GM23248 (cell line): ENCODE data around the gene HYI. TPM values are rescaled to one million over a fixed set of nuclear protein-coding genes. Genes with fewer than 3 reads are reported as not detected.

ENCODE experiments used
- DNase-seq: peaks from one replicate; pipeline ENCODE4 v3.0.0-alpha.2; 2015
- H2AFZ ChIP-seq: fragments of 200-600 bp; sonication (generic); 2 replicates; pipeline ENCODE4 v1.6.1; 2016; ENCODE audit warnings: antibody characterized with exemption
- H3F3A ChIP-seq: fragments of 200-600 bp; sonication (generic); 2 replicates; pipeline ENCODE4 v1.6.1; 2016; ENCODE audit warnings: mild to moderate bottlenecking, antibody characterized with exemption, mixed run types; ENCODE audit not compliant: insufficient read depth
- H3K27ac ChIP-seq: fragments of 200-600 bp; sonication (generic); 2 replicates; pipeline ENCODE4 v1.5.1; 2016; ENCODE audit warnings: mild to moderate bottlenecking
- H3K27me3 ChIP-seq: fragments of 200-600 bp; sonication (generic); replicated peaks from 2 replicates; pipeline ENCODE4 v1.6.1; 2016; ENCODE audit warnings: mild to moderate bottlenecking; ENCODE audit not compliant: insufficient read depth
- H3K36me3 ChIP-seq: fragments of 200-600 bp; sonication (generic); 2 replicates; pipeline ENCODE4 v1.6.1; 2016; ENCODE audit warnings: low read depth, mild to moderate bottlenecking
- H3K4me1 ChIP-seq: fragments of 200-600 bp; sonication (generic); 2 replicates; pipeline ENCODE4 v1.6.1; 2016; ENCODE audit warnings: mild to moderate bottlenecking; ENCODE audit not compliant: insufficient read depth
- H3K4me2 ChIP-seq: fragments of 200-600 bp; sonication (generic); one replicate; pipeline ENCODE4 v1.6.1; 2016; ENCODE audit warnings: mild to moderate bottlenecking; ENCODE audit not compliant: unreplicated experiment
- H3K4me3 ChIP-seq: fragments of 200-600 bp; sonication (generic); 2 replicates; pipeline ENCODE4 v1.5.1; 2016; ENCODE audit warnings: mild to moderate bottlenecking
- H3K79me2 ChIP-seq: fragments of 200-600 bp; sonication (generic); 2 replicates; pipeline ENCODE4 v1.6.1; 2016; ENCODE audit warnings: mild to moderate bottlenecking; ENCODE audit not compliant: insufficient read depth
- H3K9ac ChIP-seq: fragments of 200-600 bp; sonication (generic); 2 replicates; pipeline ENCODE4 v1.6.1; 2016; ENCODE audit warnings: mild to moderate bottlenecking
- H3K9me2 ChIP-seq: fragments of 200-600 bp; sonication (generic); 2 replicates; pipeline ENCODE4 v1.6.1; 2016; ENCODE audit warnings: mixed run types, mild to moderate bottlenecking, moderate library complexity; ENCODE audit not compliant: insufficient read depth
- H3K9me3 ChIP-seq: fragments of 200-600 bp; sonication (generic); one replicate; pipeline ENCODE4 v1.6.1; 2017; ENCODE audit warnings: low read depth
- H4K20me1 ChIP-seq: fragments of 200-600 bp; sonication (generic); 2 replicates; pipeline ENCODE4 v1.6.0; 2016; ENCODE audit not compliant: insufficient read depth
- EZH2 ChIP-seq: fragments of 200-600 bp; sonication (generic); IDR thresholded peaks from 2 replicates; pipeline ENCODE4 v1.6.1; 2018; ENCODE audit warnings: antibody characterized with exemption, mild to moderate bottlenecking; ENCODE audit not compliant: insufficient read depth, poor library complexity, severe bottlenecking
- EZH2phosphoT487 ChIP-seq: fragments of 200-600 bp; sonication (generic); IDR thresholded peaks from 2 replicates; pipeline ENCODE4 v1.6.1; 2018; ENCODE audit warnings: antibody characterized with exemption, moderate library complexity, mild to moderate bottlenecking, low read depth; ENCODE audit not compliant: insufficient read depth
- WGBS, 2 experiments: methylation state at CpG; one replicate each; pipeline ENCODE4 v1.1.6; 2015 to 2017; ENCODE audit warnings: low lambda C conversion rate in 2 of 2, low coverage in 1 of 2; ENCODE audit errors: missing lambda C conversion rate in 2 of 2; 5-methylcytosine and 5-hydroxymethylcytosine counted together
- in situ Hi-C: fragments of 300-500 bp; cut with MboI; formaldehyde crosslinking; loops from 2 replicates; pipeline ENCODE4 v1.15.0; 2020
- polyA plus RNA-seq: library from polyadenylated mRNA; unstranded; fragments of >200 nt; fragmentation: Nextera tagmentation; extraction: Ambion mirVana; gene quantifications from 2 replicates; pipeline ENCODE4 v1.2.1, GENCODE V29; 2016
- total RNA-seq: library from RNA; depleted of rRNA; stranded (reverse); fragments of >200 nt; shearing (Covaris generic); gene quantifications from 2 replicates; pipeline ENCODE4 v1.2.3, GENCODE V29; 2014

Gene HYI
- total and polyA plus RNA-seq, 2 experiments from 2014 or later, result 21.0 to 28.5 TPM

GRCh38 chr1:43434256-43434655, 19.5 kb downstream of the HYI start:
- H3K79me2 ChIP-seq, result no peaks in the 10 kb centered on the region
- H3K27ac ChIP-seq, result no peak overlapping the region
- in situ Hi-C loops, result no loop called here
- H3K9me3 ChIP-seq, result no peaks in the 10 kb centered on the region
- H4K20me1 ChIP-seq, result no peaks in the 10 kb centered on the region
- H3K4me1 ChIP-seq, result no peaks in the 10 kb centered on the region
- no peaks in the 10 kb centered on the region for H3K27me3 ChIP-seq
- H2AFZ ChIP-seq, result no peak overlapping the region
- H3K9me2 ChIP-seq, result no peaks in the 10 kb centered on the region
- no peak overlapping the region for H3K4me3 ChIP-seq
- no peak overlapping the region for H3K9ac ChIP-seq
- peaks cover 9% of the 10 kb centered on the region; the same call in 1 of the 2 replicates for H3F3A ChIP-seq
- no peak for TF ChIP-seq EZH2phosphoT487
- TF ChIP-seq EZH2, result no peak
- WGBS, 2 experiments, result 98 to 99% methylated on average over 7 of the region's 7 CpGs
- DNase-seq, result no peak
- no peak overlapping the region for H3K4me2 ChIP-seq
- H3K36me3 ChIP-seq, result peaks cover 19% of the 10 kb centered on the region

GRCh38 chr1:43432907-43433306, 20.8 kb downstream of the HYI start:
- TF ChIP-seq EZH2 (no peak), EZH2phosphoT487 (no peak)
- Histone ChIP-seq H3K27ac (no peak overlapping the region), H2AFZ (no peak overlapping the region), H3K9me3 (no peaks in the 10 kb centered on the region), H3K9ac (no peak overlapping the region), H3K9me2 (no peaks in the 10 kb centered on the region), H3K36me3 (peaks cover 26% of the 10 kb centered on the region), H3K79me2 (no peaks in the 10 kb centered on the region), H3K4me1 (no peaks in the 10 kb centered on the region), H4K20me1 (no peaks in the 10 kb centered on the region), H3F3A (peaks cover 9% of the 10 kb centered on the region; the same call in 1 of the 2 replicates), H3K4me3 (no peak overlapping the region), H3K27me3 (no peaks in the 10 kb centered on the region), H3K4me2 (no peak overlapping the region)
- DNase-seq, result no peak
- WGBS, 2 experiments, result 83 to 88% methylated on average over 5 of the region's 5 CpGs
- in situ Hi-C loops, result no loop called here

GRCh38 chr1:43432171-43432860, 21.4 kb downstream of the HYI start:
- Histone ChIP-seq H3K27ac (no peak overlapping the region), H3F3A (peaks cover 9% of the 10 kb centered on the region; the same call in 1 of the 2 replicates), H3K79me2 (no peaks in the 10 kb centered on the region), H3K27me3 (no peaks in the 10 kb centered on the region), H3K36me3 (peaks cover 28% of the 10 kb centered on the region), H2AFZ (no peak overlapping the region), H3K9ac (no peak overlapping the region), H4K20me1 (no peaks in the 10 kb centered on the region), H3K4me2 (no peak overlapping the region), H3K9me3 (no peaks in the 10 kb centered on the region), H3K4me3 (no peak overlapping the region), H3K9me2 (no peaks in the 10 kb centered on the region), H3K4me1 (no peaks in the 10 kb centered on the region)
- no peak for TF ChIP-seq EZH2
- no peak for TF ChIP-seq EZH2phosphoT487
- in situ Hi-C loops, result no loop called here
- 94 to 96% methylated on average over 8 to 9 of the region's 9 CpGs for WGBS, 2 experiments
- no peak for DNase-seq

GRCh38 chr1:43431676-43432075, 22.1 kb downstream of the HYI start:
- no peak for DNase-seq
- Histone ChIP-seq H3K27me3 (no peaks in the 10 kb centered on the region), H3K79me2 (no peaks in the 10 kb centered on the region), H3K4me1 (no peaks in the 10 kb centered on the region), H3K9ac (no peak overlapping the region), H3K9me3 (no peaks in the 10 kb centered on the region), H3K27ac (no peak overlapping the region), H3K9me2 (no peaks in the 10 kb centered on the region), H3F3A (peaks cover 9% of the 10 kb centered on the region; the same call in 1 of the 2 replicates), H2AFZ (no peak overlapping the region), H3K36me3 (peaks cover 32% of the 10 kb centered on the region), H4K20me1 (no peaks in the 10 kb centered on the region), H3K4me2 (no peak overlapping the region), H3K4me3 (no peak overlapping the region)
- TF ChIP-seq EZH2, result no peak
- TF ChIP-seq EZH2phosphoT487, result no peak
- 94 to 96% methylated on average over 9 of the region's 9 CpGs for WGBS, 2 experiments
- in situ Hi-C loops, result no loop called here
